Activated T-cell treated with anti-CD3 and anti-CD28 coated beads, Interleukin-2, amount 50 U/mL, for 72 hours (primary cell): ENCODE results near the gene DBNDD1. TPM values are rescaled to one million over a fixed set of nuclear protein-coding genes. Genes with fewer than 3 reads are reported as not detected.
A peak's percentile ranks its signal among the peaks of the same experiment; 100 is the strongest.

ENCODE experiments used
- ATAC-seq, 2 donors: fragments of 150-1000 bp; cut with Tn5 transposase; replicated peaks in 1 of 2; 2 replicates each; pipeline ENCODE4 v1.10.0; 2021; ENCODE audit warnings: moderate library complexity in 2 of 2, mild to moderate bottlenecking in 1 of 2
- DNase-seq, 2 donors: peaks; one replicate each; pipeline ENCODE4 v3.0.0; 2021 to 2022; ENCODE audit warnings: mixed read lengths in 1 of 2
- H3K27ac Mint-ChIP-seq: one replicate; pipeline ENCODE4 v1.8.0; 2022; ENCODE audit warnings: mild to moderate bottlenecking, moderate library complexity, mixed read lengths
- H3K27me3 Mint-ChIP-seq: one replicate; pipeline ENCODE4 v1.8.0; 2022; ENCODE audit warnings: low read depth, mixed read lengths
- H3K36me3 Mint-ChIP-seq, 2 donors: one replicate each; pipeline ENCODE4 v1.8.0; 2022; ENCODE audit warnings: mixed read lengths in 2 of 2, mild to moderate bottlenecking in 1 of 2; ENCODE audit not compliant: insufficient read depth in 2 of 2
- H3K4me1 Mint-ChIP-seq: one replicate; pipeline ENCODE4 v1.8.0; 2022; ENCODE audit warnings: low read depth, mixed read lengths
- H3K4me3 Mint-ChIP-seq, 2 donors: one replicate each; pipeline ENCODE4 v1.8.0; 2022; ENCODE audit warnings: mild to moderate bottlenecking in 2 of 2, mixed read lengths in 2 of 2, moderate library complexity in 2 of 2
- H3K9me3 Mint-ChIP-seq, 2 donors: one replicate each; pipeline ENCODE4 v1.8.0; 2022; ENCODE audit warnings: mixed read lengths in 2 of 2
- total RNA-seq, 2 donors: library from RNA; stranded (reverse); gene quantifications; one replicate each; pipeline ENCODE4 v1.2.3, GENCODE V29; 2022

Gene DBNDD1
- total RNA-seq, 2 donors from 2014 or later: 0.70 to 1.4 TPM

DNA sequence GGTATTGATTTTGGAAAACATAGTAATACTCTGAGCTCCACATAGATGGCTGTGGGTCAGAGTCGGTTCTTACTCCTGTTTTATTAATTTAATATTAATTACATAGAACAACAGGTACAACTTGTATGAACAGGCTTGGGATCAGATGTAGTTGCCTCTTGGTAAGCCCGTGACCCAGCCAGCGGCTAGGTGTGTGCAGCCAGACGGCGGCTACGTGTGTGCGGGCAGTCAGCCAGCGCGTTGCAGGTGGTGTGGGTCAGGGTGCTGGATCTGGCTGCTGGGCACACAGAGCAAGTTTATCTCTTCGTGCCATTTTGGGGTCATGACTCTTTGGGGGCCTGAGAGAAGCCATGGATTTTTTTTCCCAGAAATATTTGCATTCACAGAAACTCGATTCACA is 30.3 kb downstream of the DBNDD1 start:
- no peaks in the 10 kb centered on the region for H3K4me1 Mint-ChIP-seq
- peaks cover 13 to 42% of the 10 kb centered on the region in 2 donors for H3K36me3 Mint-ChIP-seq
- DNase-seq: no peak
- no peaks in the 10 kb centered on the region for H3K27me3 Mint-ChIP-seq
- no peak overlapping the region for H3K27ac Mint-ChIP-seq
- ATAC-seq: no peak
- H3K4me3 Mint-ChIP-seq: no peak overlapping the region
- no peaks in the 10 kb centered on the region for H3K9me3 Mint-ChIP-seq

DNA sequence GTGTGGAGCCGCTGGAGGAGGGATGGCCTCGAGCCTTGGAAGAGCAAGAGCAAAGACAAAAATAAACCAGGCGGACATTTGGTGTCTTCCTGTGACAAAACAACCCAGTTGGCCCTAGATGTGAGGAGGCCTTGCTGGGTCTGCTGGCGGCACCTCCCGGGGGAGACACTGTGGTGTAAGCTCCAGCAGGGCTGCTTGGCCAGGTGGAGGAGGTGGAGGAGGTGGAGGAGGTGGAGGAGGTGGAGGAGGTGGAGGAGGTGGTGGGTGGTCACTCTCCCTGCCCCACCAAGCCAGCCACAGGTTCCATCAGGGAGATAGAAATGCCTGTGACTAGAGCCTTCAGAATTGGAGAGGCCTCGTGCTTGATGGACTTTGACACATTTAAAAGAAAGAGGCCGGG is 32.1 kb downstream of the DBNDD1 start:
- H3K4me1 Mint-ChIP-seq: no peaks in the 10 kb centered on the region
- H3K27ac Mint-ChIP-seq: no peak overlapping the region
- peaks cover 13 to 30% of the 10 kb centered on the region in 2 donors for H3K36me3 Mint-ChIP-seq
- H3K4me3 Mint-ChIP-seq: no peak overlapping the region
- no peaks in the 10 kb centered on the region for H3K27me3 Mint-ChIP-seq
- H3K9me3 Mint-ChIP-seq: no peaks in the 10 kb centered on the region
- DNase-seq (no peak), ATAC-seq (no peak)

DNA sequence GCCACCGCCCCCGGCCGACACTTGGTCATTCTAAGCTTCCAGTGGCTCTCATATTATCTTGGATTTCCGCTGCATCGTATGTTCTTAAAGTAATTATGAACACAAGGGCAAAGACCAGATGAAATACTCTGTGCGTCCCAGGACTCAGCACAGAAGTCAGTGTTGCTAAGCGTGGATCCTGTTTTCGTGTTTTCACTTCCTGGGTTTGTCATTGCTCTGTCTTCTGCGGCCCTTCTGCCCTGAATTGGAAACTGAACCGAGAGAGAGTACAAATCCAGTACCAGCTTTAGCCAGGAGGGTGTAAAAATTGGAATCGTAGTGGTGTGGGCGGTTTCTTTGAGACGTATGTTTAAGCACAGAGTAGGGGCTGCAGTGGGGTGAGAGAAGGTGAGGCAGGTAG is 32.7 kb downstream of the DBNDD1 start:
- Mint-ChIP-seq H3K36me3 (peaks cover 11 to 30% of the 10 kb centered on the region in 2 donors), H3K27ac (no peak overlapping the region), H3K4me1 (peaks cover 5% of the 10 kb centered on the region), H3K4me3 (no peak overlapping the region), H3K9me3 (no peaks in the 10 kb centered on the region), H3K27me3 (no peaks in the 10 kb centered on the region)
- ATAC-seq: no peak
- no peak for DNase-seq

DNA sequence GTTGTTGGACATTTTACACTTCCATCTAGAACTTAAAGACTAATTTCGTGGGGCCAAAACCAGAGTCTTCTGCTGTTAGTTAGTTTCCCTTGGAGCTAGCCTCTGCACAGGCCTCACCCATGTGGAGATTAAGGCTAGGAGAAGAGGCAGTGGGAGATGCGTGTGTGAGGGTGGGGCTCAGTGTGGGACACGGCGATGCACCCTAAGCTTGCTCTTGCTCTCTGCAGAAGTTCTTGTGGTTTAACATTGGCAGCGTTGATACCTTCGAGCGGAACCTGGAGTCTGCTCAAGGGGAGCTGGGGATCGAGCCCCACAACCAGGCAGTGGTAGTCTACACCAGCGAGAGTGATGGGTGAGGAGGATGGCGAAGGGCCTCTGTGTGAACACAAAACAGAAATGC is 34.0 kb downstream of the DBNDD1 start:
- peaks cover 13 to 30% of the 10 kb centered on the region in 2 donors for H3K36me3 Mint-ChIP-seq
- H3K4me3 Mint-ChIP-seq: no peak overlapping the region

DNA sequence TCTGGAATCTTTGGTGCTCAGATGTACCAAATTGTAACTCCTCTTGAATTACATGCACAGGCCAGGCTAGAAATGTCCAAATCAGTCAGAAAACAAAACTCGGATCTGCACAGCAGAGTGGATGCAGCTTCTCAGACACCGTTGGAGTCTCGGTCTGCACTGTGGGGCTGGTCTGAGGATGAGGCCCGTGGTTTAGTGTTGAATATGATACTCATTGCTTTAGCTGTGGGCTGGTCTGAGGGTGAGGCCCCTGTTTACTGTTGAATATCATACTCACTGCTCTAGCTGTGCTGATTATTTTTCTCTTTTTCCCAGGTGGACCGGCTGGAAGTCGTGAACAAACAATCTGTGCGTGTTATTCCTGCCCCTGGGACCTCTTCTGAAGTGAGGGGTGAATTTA is 35.0 kb downstream of the DBNDD1 start:
- no peak overlapping the region for H3K27ac Mint-ChIP-seq
- H3K9me3 Mint-ChIP-seq: no peaks in the 10 kb centered on the region
- peak overlapping the region in 1 of 2 donors; percentile 45 for H3K4me3 Mint-ChIP-seq
- DNase-seq (no peak), ATAC-seq (peak; percentile 43 to 46)
- H3K27me3 Mint-ChIP-seq: no peaks in the 10 kb centered on the region
- H3K4me1 Mint-ChIP-seq: peaks cover 9% of the 10 kb centered on the region
- peaks cover 13 to 31% of the 10 kb centered on the region in 2 donors for H3K36me3 Mint-ChIP-seq

More for the DNA sequence above, 34.0 kb downstream of the DBNDD1 start:
- no peaks in the 10 kb centered on the region for H3K9me3 Mint-ChIP-seq
- no peak for DNase-seq
- H3K27me3 Mint-ChIP-seq: no peaks in the 10 kb centered on the region
- ATAC-seq: no peak
- no peak overlapping the region for H3K27ac Mint-ChIP-seq
- peaks cover 9% of the 10 kb centered on the region for H3K4me1 Mint-ChIP-seq

DNA sequence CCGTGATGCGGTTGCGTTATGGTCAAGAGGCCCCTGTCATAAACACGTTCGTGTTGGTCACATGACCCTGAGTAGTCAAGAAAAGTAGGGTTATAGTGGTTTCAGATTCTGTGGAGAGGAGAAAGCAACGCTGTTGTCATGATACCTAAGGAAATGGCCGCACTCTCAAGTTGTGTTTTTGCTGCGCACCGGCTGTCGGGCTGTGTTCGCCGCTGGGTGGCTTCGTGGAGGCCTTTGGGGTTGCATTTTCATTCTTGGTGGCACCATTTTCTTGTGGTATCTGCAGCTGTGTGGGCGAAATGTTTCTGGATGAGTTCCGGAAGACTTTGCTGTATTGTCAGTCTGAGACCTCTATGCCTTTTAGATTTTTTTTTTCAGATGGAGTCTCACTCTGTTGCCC is 35.7 kb downstream of the DBNDD1 start:
- H3K27me3 Mint-ChIP-seq: no peaks in the 10 kb centered on the region
- peak; percentile 17 to 37 for DNase-seq
- H3K4me1 Mint-ChIP-seq: peaks cover 9% of the 10 kb centered on the region
- no peaks in the 10 kb centered on the region for H3K9me3 Mint-ChIP-seq
- peaks cover 12 to 31% of the 10 kb centered on the region in 2 donors for H3K36me3 Mint-ChIP-seq
- no peak overlapping the region for H3K27ac Mint-ChIP-seq
- peak; percentile 32 to 63 for ATAC-seq
- H3K4me3 Mint-ChIP-seq: peak overlapping the region in 1 of 2 donors; percentile 45

DNA sequence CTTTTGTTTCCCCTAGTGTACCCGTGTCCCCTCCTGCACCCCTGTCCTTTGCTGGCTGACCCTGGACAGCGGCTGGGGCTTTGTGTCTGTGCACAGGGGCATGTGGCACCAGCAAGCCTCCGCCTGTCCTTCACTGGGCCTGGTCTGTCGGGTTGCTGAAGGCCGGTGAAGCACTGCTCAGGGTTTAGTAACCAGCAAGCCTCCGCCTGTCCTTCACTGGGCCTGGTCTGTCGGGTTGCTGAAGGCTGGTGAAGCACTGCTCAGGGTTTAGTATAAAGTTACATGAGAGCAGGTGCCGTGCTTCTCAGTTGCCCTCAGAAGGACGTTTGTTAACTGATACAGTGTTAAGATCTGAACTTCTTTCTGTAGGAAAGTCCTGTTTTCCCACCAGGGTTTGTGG is 36.9 kb downstream of the DBNDD1 start:
- no peaks in the 10 kb centered on the region for H3K9me3 Mint-ChIP-seq
- peaks cover 11 to 30% of the 10 kb centered on the region in 2 donors for H3K36me3 Mint-ChIP-seq
- DNase-seq (no peak), ATAC-seq (no peak)
- no peak overlapping the region for H3K4me3 Mint-ChIP-seq
- no peak overlapping the region for H3K27ac Mint-ChIP-seq
- peaks cover 9% of the 10 kb centered on the region for H3K4me1 Mint-ChIP-seq
- no peaks in the 10 kb centered on the region for H3K27me3 Mint-ChIP-seq

DNA sequence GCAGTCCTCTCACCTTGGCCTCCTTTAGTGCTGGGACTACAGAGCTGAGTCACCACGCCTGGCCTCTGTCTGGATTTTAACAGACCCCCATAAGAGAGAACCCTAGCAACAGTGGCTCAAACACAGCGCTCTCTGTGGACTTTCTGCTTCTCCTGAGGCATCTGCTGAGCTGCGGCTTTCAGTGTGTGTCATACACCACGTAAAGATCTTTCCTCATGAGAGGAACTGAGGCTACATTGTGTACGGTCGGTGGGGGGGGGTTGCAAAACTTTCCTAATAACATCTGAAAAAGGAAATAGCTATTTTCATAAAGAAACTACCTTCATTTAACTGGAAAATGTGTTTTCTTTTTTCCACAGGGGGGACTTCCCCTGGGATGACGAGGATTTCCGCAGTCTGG is 37.8 kb downstream of the DBNDD1 start:
- no peaks in the 10 kb centered on the region for H3K27me3 Mint-ChIP-seq
- ATAC-seq: peak; percentile 74 to 81
- peak overlapping the region; percentile 6 to 35 for H3K4me3 Mint-ChIP-seq
- H3K4me1 Mint-ChIP-seq: peaks cover 9% of the 10 kb centered on the region
- H3K36me3 Mint-ChIP-seq: peaks cover 9 to 23% of the 10 kb centered on the region in 2 donors
- H3K9me3 Mint-ChIP-seq: no peaks in the 10 kb centered on the region
- peak in 1 of 2 donors; percentile 17 for DNase-seq
- H3K27ac Mint-ChIP-seq: peak overlapping the region; percentile 63

DNA sequence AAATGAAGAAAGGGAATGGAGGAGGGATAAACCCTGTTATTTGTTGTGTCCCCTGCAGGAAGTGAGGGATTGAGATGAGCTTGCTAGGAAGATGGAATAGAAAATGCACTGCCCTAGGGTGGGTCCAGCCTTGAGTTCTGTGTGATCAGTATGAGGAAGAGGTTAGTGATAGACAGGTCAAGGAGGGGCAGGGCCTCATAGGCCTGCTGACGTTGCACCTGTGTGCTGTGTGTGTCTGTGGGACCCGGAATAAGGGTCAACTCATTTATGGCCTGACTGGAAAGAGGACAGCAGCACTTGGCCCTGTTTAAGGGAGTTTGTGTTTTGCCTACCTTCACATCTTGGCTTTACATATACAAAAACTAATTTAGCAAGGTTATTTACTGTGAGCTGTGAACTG is 44.4 kb downstream of the DBNDD1 start:
- DNase-seq: no peak
- Mint-ChIP-seq H3K4me3 (no peak overlapping the region), H3K27ac (no peak overlapping the region), H3K27me3 (no peaks in the 10 kb centered on the region), H3K9me3 (no peaks in the 10 kb centered on the region), H3K4me1 (peaks cover 26% of the 10 kb centered on the region), H3K36me3 (peaks cover 4 to 12% of the 10 kb centered on the region in 2 donors)
- ATAC-seq: no peak

DNA sequence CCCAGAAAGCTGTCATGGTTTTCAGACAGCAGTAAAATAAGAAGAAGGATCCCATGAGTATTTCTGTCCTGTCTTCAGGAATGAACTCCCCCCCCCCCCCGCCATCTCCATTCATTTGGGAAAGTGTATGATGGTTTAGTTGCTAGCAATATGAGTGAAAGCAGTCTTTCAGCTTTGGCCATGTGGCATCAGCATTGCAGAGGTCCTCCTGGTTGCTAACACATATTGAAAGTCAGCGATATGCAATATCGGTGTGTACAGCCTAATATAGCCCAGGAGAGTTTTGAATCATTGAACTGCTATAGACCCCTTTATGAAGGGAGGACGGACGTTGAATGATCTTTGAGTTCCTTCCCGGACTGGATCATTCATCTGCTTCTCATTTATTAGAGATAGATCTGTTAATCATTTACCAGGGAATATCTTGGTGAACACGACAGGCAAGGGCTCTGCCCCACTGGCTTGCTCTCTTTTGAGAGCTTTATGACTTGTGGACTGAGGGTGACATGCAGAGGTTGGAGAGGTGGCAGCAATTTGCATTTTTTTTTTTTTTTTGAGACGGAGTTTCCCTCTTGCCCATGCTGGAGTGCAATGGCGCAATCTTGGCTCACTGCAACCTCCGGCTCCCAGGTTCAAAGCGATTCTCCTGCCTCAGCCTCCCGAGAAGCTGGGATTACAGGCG is 45.5 kb downstream of the DBNDD1 start:
- Mint-ChIP-seq H3K4me1 (peaks cover 26% of the 10 kb centered on the region), H3K9me3 (no peaks in the 10 kb centered on the region), H3K27me3 (no peaks in the 10 kb centered on the region), H3K4me3 (peak overlapping the region; percentile 95 to 99), H3K27ac (peak overlapping the region; percentile 51), H3K36me3 (peaks cover 6 to 12% of the 10 kb centered on the region in 2 donors)
- ATAC-seq: no peak
- DNase-seq: no peak

DNA sequence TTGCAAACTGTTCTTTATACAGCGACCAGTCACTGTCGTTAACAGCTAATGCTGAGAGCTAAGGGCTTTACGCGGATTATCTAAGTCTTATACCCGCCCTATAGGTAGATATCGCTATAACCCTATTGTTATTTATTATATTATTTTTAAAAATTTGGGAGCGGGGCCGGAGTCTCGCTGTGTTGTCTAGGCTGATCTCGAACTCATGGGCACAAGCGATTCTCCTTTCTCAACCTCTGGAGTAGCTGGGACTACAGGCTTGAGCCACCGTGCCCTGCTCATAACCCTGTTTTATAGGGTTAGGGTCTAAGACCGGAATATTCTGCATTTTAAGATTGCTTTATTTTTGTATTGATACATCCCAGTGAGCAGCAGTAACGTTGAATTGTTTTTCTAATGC is 46.0 kb downstream of the DBNDD1 start:
- Mint-ChIP-seq H3K4me1 (peaks cover 26% of the 10 kb centered on the region), H3K27me3 (no peaks in the 10 kb centered on the region), H3K9me3 (no peaks in the 10 kb centered on the region), H3K27ac (peak overlapping the region; percentile 98), H3K36me3 (peaks cover 6 to 12% of the 10 kb centered on the region in 2 donors), H3K4me3 (peak overlapping the region; percentile 95 to 99)
- no peak for DNase-seq
- ATAC-seq: no peak

DNA sequence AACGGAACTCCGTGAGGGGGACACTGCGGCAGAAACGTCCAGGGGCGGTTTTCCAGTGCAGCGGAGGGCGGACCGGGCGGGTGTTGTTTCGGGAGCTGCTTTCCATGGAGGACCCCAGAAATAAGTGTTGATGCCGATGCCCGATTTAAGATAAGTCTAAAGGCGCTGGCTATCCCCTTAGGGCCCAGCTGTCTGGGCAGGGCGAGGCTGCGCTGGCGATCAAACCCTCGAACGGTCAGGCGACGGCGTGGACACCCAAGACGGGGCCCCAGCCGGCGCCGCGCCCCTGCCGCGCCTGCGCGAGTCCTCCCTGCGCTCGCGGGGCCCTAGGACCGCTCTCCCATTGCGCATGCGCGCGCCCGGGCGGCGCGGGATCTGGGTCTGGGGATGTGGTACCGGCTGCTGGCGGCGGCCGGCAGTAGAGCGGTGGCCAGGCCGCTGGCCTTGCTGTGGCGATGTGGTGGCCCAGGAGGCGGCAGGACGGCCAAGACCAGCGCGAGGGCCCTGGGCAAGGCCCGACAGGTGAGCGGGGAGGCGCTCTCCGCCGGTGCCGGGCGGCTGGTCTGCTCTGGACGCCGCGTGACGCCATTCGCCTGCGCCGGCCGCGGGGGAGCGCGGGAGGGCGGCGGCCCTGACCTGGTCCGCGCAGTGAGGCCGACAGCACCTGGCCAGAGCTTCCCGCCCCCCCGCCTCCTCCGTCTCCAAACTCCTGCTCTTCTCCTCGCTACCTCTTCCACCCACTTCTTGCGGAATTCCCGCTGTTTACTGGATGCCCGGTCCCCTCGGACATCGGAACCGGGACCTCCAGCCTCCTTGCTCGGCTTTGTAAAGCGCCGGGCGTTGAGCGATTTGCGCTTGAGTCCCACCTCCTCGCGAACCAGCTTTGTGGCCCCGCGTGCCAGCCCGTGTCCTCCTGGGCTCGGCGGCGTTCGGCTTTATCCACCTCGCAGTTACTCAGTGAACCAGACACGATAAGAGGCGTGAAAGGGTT is 46.7 kb downstream of the DBNDD1 start:
- H3K27ac Mint-ChIP-seq: peak overlapping the region; percentile 98
- H3K36me3 Mint-ChIP-seq: peaks cover 6 to 10% of the 10 kb centered on the region in 2 donors
- H3K4me3 Mint-ChIP-seq: peak overlapping the region; percentile 95 to 99
- DNase-seq (peak; percentile 91 to 96), ATAC-seq (peak; percentile 93 to 96)
- H3K9me3 Mint-ChIP-seq: no peaks in the 10 kb centered on the region
- no peaks in the 10 kb centered on the region for H3K27me3 Mint-ChIP-seq
- peaks cover 26% of the 10 kb centered on the region for H3K4me1 Mint-ChIP-seq
